ENCODE data around the gene NDE1.

- TF ChIP-seq CTCF (IDR thresholded peaks at IDR 0.05; ENCODE audit: low read length) (no peak), EZH2 (optimal IDR thresholded peaks at IDR 0.05; ENCODE audit: low read depth, low read length) (no peak)
Observed at GRCh38 chr16:15757077-15757386, 107.0 kb downstream of the NDE1 start.
